GM19468 (cell line): ENCODE measurements around the gene LAT.
"Not testable (repeated sequence)": the region's sequence is repeated elsewhere in the genome, so short reads cannot be mapped to it uniquely, and the experiment has no call there.

Experiments
- ATAC-seq: cut with Tn5 transposase; IDR thresholded peaks from one replicate; pipeline ENCODE4 v1.9.1; 2021; ENCODE audit warnings: mild to moderate bottlenecking, moderate library complexity, moderate number of reproducible peaks; ENCODE audit not compliant: unreplicated experiment; ENCODE audit errors: extremely low read depth

The LAT gene

GRCh38 chr16:29004496-29005139, 19.8 kb downstream of the LAT start:
- ATAC-seq, result not testable (repeated sequence)

DNA sequence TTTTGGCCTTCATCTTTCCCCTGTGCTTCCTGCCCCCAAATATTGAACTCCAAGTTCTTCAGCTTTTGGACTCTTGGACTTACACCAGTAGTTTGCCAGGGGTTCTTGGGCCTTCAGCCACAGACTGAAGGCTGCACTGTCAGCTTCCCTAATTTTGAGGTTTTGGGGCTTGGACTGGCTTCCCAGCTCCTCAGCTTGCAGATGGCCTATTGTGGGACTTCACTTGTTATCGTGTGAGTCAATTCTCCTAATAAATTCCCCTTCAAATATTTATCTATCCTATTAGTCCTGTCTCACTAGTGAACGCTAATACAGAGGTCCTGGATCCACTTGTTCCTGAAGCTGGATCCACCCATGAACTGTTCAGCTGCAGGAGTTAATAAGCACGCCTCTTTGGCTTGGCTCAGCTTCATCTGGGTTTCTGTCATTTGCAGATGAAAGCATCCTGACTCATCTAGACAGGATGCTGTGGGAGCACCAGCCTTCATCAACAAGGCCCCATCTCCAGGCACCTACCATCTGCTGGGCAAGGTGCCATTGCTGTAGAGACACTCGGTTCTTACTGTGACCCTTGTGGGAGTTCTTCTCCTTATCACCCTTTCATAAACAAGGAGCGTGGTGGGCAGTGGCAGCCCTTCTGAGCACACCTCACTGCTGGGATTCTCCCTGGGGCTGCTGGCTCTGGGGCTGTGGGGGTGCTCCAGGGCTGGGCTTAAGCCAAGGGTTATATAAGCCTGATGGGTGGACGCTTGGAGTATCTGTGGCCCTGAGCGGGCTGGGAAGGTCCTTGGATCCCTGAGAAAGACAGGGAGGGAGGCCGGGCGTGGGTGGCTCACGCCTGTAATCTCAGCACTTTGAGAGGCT, 23.1 kb downstream of the LAT start:
- ATAC-seq, result no peak

- no peak for ATAC-seq
Measured at GRCh38 chr16:29009050-29009837, 24.4 kb downstream of the LAT start.

- no peak for ATAC-seq
Measured at GRCh38 chr16:29009838-29010166, 24.9 kb downstream of the LAT start.

DNA sequence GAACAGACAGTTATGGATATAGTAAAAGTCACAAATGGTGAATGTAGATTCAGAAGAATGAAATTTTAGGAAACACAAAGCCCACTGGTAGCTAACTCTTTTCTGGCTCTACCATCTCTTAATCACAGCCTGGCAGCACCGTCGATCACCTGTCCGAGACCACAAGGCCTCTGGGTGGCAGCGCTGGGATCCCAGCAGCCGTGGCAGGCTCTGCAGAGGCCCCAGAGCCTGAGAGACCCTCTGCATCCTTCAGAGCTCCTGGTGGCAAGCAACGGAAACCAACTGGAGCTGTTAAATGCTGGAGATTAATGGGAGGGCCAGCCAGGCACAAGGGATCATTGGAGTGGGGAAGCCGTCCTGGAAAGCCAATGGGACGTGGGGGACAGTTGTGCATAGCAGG, 26.3 kb downstream of the LAT start:
- no peak for ATAC-seq

- ATAC-seq, result no peak
Measured at GRCh38 chr16:29011851-29012250, 27.0 kb downstream of the LAT start.

GRCh38 chr16:29012913-29013553, 28.2 kb downstream of the LAT start:
- no peak for ATAC-seq

DNA sequence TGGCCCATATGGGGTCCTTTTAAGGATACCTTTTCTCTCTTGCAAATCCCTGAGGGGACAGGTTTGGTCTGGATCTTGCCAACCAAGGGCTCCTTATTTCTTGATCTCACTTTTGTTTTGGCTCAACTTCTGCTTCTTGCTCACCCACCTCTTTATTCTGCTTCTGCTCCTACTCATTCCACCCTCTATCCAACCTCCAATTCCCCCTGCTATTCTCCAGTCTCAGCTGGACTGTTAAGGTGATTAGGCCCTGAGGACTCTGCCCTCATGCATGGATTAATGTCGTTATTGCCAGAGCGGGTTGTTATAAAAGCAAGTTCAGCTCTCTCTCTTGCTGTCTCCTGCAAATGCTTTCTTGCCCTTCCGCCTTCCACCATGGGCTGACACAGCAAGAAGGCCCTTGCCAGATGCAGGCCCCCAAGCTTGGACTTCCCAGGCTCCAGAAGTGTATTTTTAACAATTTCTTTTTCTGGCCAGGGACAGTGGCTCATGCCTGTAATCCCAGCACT, 29.8 kb downstream of the LAT start:
- ATAC-seq, result no peak

GRCh38 chr16:29022196-29022595, 37.3 kb downstream of the LAT start:
- ATAC-seq, result no peak

DNA sequence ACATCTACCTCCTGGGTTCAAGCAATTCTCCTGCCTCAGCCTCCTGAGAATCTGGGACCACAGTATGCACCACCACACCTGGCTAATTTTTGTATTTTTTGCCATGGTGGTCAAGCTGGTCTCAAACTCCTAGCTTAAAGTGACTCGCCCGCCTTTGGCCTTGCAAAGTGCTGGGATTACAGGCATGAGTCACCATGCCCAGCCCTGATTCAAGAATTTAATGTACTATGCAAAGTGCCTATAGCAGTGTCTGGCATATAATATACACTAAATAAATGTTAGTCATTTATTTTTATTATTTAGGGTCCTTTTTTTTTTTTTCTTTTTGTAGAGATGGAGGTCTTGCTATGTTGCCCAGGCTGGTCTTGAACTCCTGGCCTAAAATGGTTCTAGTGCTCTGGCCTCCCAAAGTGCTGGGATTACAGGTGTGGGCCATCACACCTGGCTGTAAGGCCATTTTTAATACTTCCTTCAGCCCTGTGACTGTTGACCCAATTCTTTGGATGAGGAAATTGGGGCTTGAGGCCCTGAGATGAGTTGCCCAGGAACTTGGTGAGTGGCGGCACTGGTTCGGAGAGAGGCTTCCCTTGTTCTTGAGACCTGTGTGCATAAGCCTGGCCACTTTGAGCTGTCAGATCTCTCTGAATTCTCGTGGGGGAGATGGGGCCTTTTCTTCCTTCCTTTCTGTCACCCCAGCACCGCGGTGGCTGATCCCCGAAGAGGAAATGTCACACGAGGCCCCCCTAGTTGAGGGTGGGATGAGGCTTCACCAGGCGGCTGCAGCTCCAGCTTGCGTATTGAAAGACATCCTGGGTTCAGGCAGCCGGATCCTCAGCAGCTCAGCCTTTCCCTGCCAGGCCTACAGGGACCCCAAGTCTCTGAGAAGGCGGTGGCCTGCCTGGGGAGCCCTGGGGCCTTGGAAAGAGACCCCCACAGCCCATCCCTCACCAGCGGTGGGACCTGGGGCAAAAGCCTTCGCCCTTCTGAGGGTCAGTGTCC, 38.7 kb downstream of the LAT start:
- ATAC-seq, result no peak

- no peak for ATAC-seq
Measured at GRCh38 chr16:29024278-29024677, 39.4 kb downstream of the LAT start.

DNA sequence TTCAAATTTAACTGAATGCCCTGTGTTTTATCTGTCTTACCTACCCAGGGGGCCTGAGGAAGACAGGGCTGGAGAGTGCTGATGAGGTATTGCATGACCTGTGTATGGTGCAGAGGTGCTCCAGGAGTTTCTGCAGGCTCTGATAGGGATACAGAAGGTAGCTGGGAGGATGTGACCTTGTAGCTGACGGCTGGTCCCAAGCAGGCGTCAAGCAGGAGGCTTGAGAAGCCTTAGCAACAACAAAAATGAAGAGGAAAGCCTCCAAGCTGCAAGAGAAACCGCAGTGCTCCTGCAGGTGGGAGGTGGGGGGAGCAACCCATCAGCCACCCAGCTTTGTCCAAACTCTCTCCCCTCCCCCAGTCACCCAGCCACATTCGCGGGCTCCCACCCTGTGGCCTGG, 40.4 kb downstream of the LAT start:
- ATAC-seq, result no peak

- no peak for ATAC-seq
Measured at GRCh38 chr16:29025735-29026134, 40.9 kb downstream of the LAT start.

DNA sequence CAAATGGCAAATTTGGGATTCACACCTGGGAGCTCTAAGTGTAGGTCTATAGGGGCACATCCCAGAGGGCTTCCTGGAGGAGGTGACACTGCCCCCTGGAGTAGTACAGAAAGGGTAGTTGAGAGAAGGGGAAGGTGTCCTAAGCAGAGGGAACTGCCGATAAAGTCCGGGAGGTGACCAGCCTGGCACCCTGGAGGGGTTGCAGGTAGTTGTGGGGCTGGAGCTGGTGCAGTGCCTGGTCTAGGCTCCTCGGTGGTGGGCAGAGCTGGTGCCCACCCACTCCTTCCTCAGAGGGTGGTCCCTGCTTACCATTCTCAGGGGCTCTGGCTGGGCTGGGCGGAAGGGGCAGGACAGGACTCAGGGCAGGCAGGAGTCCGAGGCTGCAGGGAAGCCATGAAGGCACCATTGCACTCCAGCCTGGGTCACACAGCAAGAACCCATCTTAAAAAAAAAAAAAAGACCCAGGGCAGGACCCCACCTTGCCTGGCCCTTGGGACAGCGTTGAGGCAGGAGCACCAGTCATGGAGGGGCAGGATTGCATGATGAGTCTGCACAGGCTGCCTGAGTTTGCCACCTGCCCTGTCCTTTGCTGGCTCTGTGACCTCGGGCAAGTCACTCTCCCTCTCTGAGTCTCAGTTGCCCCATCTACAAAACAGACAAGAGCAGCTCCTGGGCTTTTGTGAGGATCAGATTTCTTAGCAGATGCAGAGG, 43.8 kb downstream of the LAT start:
- ATAC-seq, result no peak

- ATAC-seq, result no peak
Measured at GRCh38 chr16:29029168-29029994, 44.5 kb downstream of the LAT start.

- no peak for ATAC-seq
Measured at GRCh38 chr16:29030086-29030840, 45.4 kb downstream of the LAT start.
